GM23338 (cell line): ENCODE measurements around the gene CAMK2N2.

Experiments
- NANOG ChIP-seq: IDR thresholded peaks from 2 replicates; pipeline ENCODE4 v1.6.1; 2016; ENCODE audit warnings: antibody characterized with exemption, borderline replicate concordance
- TF ChIP-seq, protein P1 (sequence below), 2 experiments: fragments of 200-600 bp in 1 of 2; sonication (generic) in 1 of 2; conservative IDR thresholded peaks; 2 replicates each; pipeline versions ENCODE4 v1.5.1 to v1.6.1; 2016 to 2017; ENCODE audit warnings: antibody characterized with exemption in 2 of 2, low read depth in 2 of 2, mild to moderate bottlenecking in 2 of 2, moderate library complexity in 1 of 2

DNA sequence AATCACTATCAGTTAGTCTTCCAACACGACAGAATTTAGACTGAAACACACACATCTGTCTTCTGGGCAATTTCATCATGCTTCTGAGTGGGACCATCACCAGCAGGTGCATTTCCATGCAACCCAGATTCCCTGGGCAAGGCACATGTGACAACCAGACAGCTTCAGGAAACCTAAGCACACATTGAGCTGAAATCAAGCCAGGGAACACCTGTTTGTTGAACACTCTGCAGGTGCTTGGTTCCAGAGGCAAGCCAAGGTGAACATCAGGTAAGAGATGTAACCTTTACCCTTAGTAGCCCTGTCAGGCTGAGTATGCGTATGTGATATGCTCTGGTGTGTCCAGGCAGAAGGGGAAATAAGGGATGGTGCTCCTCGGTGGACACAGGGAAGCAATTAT is 34.4 kb upstream of the CAMK2N2 start:
- TF ChIP-seq, protein P1, sequence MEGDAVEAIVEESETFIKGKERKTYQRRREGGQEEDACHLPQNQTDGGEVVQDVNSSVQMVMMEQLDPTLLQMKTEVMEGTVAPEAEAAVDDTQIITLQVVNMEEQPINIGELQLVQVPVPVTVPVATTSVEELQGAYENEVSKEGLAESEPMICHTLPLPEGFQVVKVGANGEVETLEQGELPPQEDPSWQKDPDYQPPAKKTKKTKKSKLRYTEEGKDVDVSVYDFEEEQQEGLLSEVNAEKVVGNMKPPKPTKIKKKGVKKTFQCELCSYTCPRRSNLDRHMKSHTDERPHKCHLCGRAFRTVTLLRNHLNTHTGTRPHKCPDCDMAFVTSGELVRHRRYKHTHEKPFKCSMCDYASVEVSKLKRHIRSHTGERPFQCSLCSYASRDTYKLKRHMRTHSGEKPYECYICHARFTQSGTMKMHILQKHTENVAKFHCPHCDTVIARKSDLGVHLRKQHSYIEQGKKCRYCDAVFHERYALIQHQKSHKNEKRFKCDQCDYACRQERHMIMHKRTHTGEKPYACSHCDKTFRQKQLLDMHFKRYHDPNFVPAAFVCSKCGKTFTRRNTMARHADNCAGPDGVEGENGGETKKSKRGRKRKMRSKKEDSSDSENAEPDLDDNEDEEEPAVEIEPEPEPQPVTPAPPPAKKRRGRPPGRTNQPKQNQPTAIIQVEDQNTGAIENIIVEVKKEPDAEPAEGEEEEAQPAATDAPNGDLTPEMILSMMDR (conservative IDR thresholded peaks at IDR 0.05; ENCODE audit: low read depth in 2 of 2), result no peak
- no peak for TF ChIP-seq NANOG
